Cardiac muscle cell (in vitro differentiated cells and primary cell): ENCODE results near the gene PSMC3IP. TPM values are rescaled to one million over a fixed set of nuclear protein-coding genes. Genes with fewer than 3 reads are reported as not detected.

Experiments
- DNase-seq, 2 donors: peaks; one replicate each; pipeline versions ENCODE4 v3.0.0 to v3.0.0-alpha.2; 2010 to 2017; ENCODE audit warnings: low read depth in 1 of 2, low spot score in 1 of 2
- H3K27ac ChIP-seq: fragments of 200-600 bp; sonication (generic); 2 replicates; pipeline ENCODE4 v1.5.1; 2016
- H3K27me3 ChIP-seq: fragments of 200-600 bp; sonication (generic); 2 replicates; pipeline ENCODE4 v1.6.0; 2016; ENCODE audit warnings: control low read depth
- H3K36me3 ChIP-seq: fragments of 200-600 bp; sonication (generic); 2 replicates; pipeline ENCODE4 v1.5.1; 2016; ENCODE audit warnings: control low read depth
- H3K4me1 ChIP-seq: fragments of 200-600 bp; sonication (generic); 2 replicates; pipeline ENCODE4 v1.8.1; 2017; ENCODE audit warnings: low read depth, mild to moderate bottlenecking, mixed run types
- H3K4me3 ChIP-seq: fragments of 200-600 bp; sonication (generic); 2 replicates; pipeline ENCODE4 v1.5.1; 2016; ENCODE audit warnings: mild to moderate bottlenecking
- H3K9me3 ChIP-seq: fragments of 200-600 bp; sonication (generic); 2 replicates; pipeline ENCODE4 v1.5.1; 2017; ENCODE audit warnings: low read depth, mild to moderate bottlenecking, control low read depth
- CTCF ChIP-seq: IDR thresholded peaks from 2 replicates; pipeline ENCODE4 v1.5.1; 2012; ENCODE audit warnings: low read depth, mild to moderate bottlenecking, low read length
- polyA plus RNA-seq: library from polyadenylated mRNA; unstranded; fragments of >200 nt; fragmentation: Nextera tagmentation; extraction: Ambion mirVana; gene quantifications from 2 replicates; pipeline ENCODE4 v1.2.1, GENCODE V29; 2016
- total RNA-seq: library from RNA; depleted of rRNA; stranded (reverse); fragments of >200 nt; gene quantifications from 2 replicates; pipeline ENCODE4 v1.2.3, GENCODE V29; 2016

PSMC3IP gene
- total and polyA plus RNA-seq, 2 experiments from 2014 or later: 6.2 to 14.0 TPM

- Histone ChIP-seq H3K4me3 (no peak overlapping the region), H3K27me3 (no peaks in the 10 kb centered on the region), H3K36me3 (no peaks in the 10 kb centered on the region), H3K4me1 (peaks cover 2% of the 10 kb centered on the region), H3K27ac (no peak overlapping the region), H3K9me3 (no peaks in the 10 kb centered on the region)
- DNase-seq: no peak
- TF ChIP-seq CTCF: no peak
These were observed 39.6 kb downstream of the PSMC3IP start for GRCh38 chr17:42537826-42538451.

- Histone ChIP-seq H3K27ac (no peak overlapping the region), H3K36me3 (no peaks in the 10 kb centered on the region), H3K9me3 (no peaks in the 10 kb centered on the region), H3K4me1 (peaks cover 2% of the 10 kb centered on the region), H3K4me3 (peak overlapping the region; percentile 41), H3K27me3 (no peaks in the 10 kb centered on the region)
- DNase-seq: no peak
- TF ChIP-seq CTCF: no peak
These were observed 40.2 kb downstream of the PSMC3IP start for GRCh38 chr17:42537156-42537805.

- no peak for TF ChIP-seq CTCF
- H3K4me1 ChIP-seq: peaks cover 2% of the 10 kb centered on the region
- peak; percentile 87 to 92 for DNase-seq
- H3K27me3 ChIP-seq: no peaks in the 10 kb centered on the region
- H3K27ac ChIP-seq: peak overlapping the region; percentile 34
- H3K36me3 ChIP-seq: no peaks in the 10 kb centered on the region
- peak overlapping the region; percentile 41 for H3K4me3 ChIP-seq
- H3K9me3 ChIP-seq: no peaks in the 10 kb centered on the region
These were observed 41.0 kb downstream of the PSMC3IP start for GRCh38 chr17:42536372-42537155.

- no peaks in the 10 kb centered on the region for H3K9me3 ChIP-seq
- peak; percentile 92 for DNase-seq
- H3K27me3 ChIP-seq: no peaks in the 10 kb centered on the region
- peak within 1 kb of the TSS; percentile 41 for H3K4me3 ChIP-seq
- H3K4me1 ChIP-seq: peaks cover 2% of the 10 kb centered on the region
- TF ChIP-seq CTCF: no peak
- peak within 1 kb of the TSS; percentile 34 for H3K27ac ChIP-seq
- no peaks in the 10 kb centered on the region for H3K36me3 ChIP-seq
These were observed 41.5 kb downstream of the PSMC3IP start, which contains the start of gene NAGLU for GRCh38 chr17:42536048-42536371. Gene NAGLU, plus strand, starts transcription at chr17:42536241. Its CDS starts 32 bp downstream, at chr17:42536273.

- DNase-seq: no peak
- H3K27me3 ChIP-seq: no peaks in the 10 kb centered on the region
These were observed 42.1 kb downstream of the PSMC3IP start for GRCh38 chr17:42535155-42536047.

More at GRCh38 chr17:42535155-42536047, 42.1 kb downstream of the PSMC3IP start:
- Histone ChIP-seq H3K27ac (peak overlapping the region; percentile 34), H3K36me3 (no peaks in the 10 kb centered on the region), H3K9me3 (no peaks in the 10 kb centered on the region), H3K4me1 (peaks cover 2% of the 10 kb centered on the region), H3K4me3 (peak overlapping the region; percentile 41)
- no peak for TF ChIP-seq CTCF
